HuH-7 (cell line): Measurements from ENCODE around the gene NPIPB4.
"Not testable (repeated sequence)": the region's sequence is repeated elsewhere in the genome, so short reads cannot be mapped to it uniquely, and the experiment has no call there.

Experiments used
- DNase-seq: peaks from one replicate; pipeline ENCODE4 v3.0.0; 2011; ENCODE audit warnings: low spot score

The NPIPB4 gene

GRCh38 chr16:21857656-21858055 is at the start of gene NPIPB4:
NPIPB4 (minus strand) TSS chr16:21857756; CDS start chr16:21857378, 378 bp downstream.
- DNase-seq = not testable (repeated sequence)

DNA sequence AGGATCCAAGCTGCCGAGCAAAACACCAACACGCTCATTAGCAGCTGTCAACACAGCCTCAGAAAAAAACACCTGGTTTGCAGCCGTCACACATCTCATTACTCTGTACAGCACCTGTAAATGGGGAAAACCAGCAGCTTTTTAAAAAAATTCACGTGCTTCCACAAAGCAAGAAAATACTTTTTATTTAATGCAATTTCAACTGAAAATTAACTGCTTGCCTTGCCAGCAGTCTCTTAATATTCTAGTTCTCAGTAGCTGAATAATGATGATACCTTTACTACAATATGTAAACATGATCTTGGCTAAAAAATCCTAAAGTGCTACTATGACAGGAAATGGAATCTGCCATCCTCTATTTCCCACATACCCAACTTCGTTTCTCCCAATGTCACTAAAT is 41.4 kb upstream of the NPIPB4 start:
- not testable (repeated sequence) for DNase-seq

DNA sequence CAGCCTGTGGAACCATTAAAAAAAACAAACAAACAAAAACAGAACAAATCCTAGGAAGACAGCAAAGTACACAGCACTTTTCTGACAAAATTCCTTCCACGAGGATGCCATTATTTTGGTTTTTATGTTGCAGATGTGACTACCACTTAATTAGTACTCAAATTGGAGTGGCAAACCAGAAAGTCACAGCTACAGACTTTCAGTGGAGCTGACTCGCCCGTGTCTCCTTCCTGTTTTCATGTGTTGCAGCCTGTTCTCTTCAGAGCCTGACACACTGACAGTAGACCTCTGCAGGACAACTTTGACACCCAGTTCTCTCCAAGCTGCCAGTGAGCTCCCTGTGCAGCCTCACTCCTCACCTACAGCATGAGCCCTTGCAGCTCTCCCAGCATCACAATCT is 24.4 kb upstream of the NPIPB4 start:
- not testable (repeated sequence) for DNase-seq

GRCh38 chr16:21837186-21837585 is 20.4 kb downstream of the NPIPB4 start:
- not testable (repeated sequence) for DNase-seq

- DNase-seq = not testable (repeated sequence)
These were observed 21.2 kb downstream of the NPIPB4 start for GRCh38 chr16:21836334-21836733.

DNA sequence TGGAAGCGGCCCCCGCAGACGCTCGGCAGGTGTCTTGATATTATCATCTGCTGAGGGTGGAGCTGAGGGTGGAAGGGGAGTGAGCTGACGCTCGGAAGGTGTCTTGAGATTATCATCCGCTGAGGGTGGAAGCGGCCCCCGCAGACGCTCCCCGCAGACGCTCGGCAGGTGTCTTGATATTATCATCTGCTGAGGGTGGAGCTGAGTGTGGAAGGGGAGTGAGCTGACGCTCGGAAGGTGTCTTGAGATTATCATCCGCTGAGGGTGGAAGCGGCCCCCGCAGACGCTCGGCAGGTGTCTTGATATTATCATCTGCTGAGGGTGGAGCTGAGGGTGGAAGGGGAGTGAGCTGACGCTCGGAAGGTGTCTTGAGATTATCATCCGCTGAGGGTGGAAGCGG is 21.8 kb downstream of the NPIPB4 start:
- DNase-seq = not testable (repeated sequence)

- DNase-seq = not testable (repeated sequence)
These were observed 23.3 kb downstream of the NPIPB4 start for GRCh38 chr16:21834211-21834610.

DNA sequence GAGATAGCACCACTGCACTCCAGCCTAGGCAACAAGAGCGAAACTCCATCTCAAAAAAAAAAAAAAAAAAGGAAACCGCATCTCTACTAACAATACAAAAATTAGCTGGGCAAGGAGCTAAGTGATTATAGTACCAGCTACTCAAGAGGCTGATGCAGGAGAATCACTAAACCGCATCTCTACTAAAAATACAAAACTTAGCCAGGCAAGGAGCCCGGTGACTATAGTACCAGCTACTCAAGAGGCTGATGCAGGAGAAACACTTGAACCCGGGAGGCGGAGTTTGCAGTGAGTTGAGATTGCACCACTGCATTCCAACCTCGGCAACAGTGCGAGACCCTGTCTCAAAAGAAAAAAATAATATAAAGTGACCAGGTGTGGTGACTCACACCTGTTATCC is 27.6 kb downstream of the NPIPB4 start:
- DNase-seq = not testable (repeated sequence)

GRCh38 chr16:21826067-21826706 is 31.4 kb downstream of the NPIPB4 start:
- DNase-seq = not testable (repeated sequence)

GRCh38 chr16:21825526-21825925 is 32.0 kb downstream of the NPIPB4 start:
- DNase-seq = not testable (repeated sequence)

- DNase-seq = not testable (repeated sequence)
These were observed 34.3 kb downstream of the NPIPB4 start for GRCh38 chr16:21823258-21823657.

DNA sequence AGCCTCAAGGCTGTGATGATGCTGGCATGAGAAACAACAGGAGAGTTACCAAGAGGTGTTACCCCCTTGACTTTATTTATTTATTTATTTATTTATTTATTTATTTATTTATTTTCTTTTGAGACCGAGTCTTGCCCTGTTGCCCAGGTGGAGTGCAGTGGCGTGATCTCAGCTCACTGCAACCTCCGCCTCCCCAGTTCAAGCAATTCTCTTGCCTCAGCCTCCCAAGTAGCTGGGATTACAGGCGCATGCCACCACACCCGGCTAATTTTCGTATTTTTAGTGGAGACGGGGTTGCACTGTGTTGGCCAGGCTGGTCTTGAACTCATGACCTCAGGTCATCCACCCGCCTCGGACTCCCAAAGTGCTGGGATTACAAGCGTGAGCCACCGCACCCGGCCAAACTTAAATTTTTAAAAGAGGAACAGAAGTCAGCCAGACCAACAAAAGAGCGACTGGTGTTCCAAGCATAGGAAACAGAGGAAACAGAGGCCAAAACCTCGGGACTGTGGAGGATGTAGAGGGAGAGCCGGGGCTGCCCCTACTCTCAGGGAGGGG is 36.6 kb downstream of the NPIPB4 start:
- DNase-seq = not testable (repeated sequence)

DNA sequence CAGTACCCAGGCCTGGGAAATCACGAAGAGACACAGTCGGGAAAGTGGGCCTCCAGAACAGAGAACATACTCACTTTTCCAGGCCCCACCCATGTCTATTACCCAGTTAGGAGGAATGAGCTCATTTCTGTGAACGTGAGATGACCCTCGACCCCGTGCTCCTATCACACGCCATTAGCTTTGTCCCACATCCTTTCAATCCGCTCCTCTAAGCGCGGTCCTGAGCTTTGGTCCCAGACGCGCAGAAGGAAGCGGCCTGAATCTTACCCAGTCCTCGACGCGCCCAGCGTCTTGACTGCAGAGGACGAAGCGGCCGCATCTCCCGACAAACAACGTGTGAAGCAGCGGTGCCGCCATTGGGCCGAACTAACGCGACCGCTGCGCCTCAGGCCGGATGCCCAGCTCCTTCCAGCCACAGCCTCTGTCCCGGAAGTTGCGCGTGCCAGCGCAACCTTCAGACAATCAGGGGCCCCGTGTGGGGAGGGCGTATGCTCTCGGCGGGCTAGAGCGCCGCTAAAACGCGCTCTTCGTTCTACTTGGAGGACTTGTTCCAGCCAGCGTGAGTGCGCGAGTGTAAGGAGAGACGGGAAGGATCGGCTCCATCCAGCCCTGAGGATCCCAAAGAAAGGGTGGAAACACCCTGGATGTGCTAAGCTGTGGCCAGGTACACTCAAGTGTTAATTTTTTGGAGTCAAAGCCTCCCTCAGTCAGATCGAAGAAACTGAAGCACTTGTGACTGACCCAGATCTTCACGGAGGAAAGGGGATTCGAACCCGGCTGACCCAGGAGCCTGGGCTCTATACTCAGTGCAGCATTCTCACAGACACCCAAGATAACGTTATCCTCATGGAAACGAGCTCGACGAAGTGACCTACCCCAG is 37.3 kb downstream of the NPIPB4 start:
- DNase-seq = peak; percentile 44

DNA sequence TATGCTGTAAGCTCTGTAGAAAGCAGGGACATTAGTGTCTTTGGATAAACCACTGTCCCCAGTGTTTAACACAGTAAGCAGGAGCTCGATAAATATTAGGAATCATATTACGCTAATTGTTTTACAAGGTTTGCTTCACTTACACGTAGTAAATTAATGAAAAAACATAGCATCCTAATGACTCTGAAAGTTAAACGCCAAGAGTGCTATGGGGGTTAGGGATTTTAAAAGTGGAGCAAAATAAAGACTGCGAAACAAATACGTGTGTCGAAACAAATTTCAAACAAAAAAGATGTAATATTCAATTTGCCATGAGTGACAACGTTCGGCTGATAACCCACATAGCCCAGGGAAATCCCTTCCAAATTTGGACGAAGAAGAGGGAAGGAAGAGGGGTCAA is 37.9 kb downstream of the NPIPB4 start:
- DNase-seq = not testable (repeated sequence)

- DNase-seq = not testable (repeated sequence)
These were observed 40.5 kb downstream of the NPIPB4 start for GRCh38 chr16:21817012-21817411.

- not testable (repeated sequence) for DNase-seq
These were observed 41.9 kb downstream of the NPIPB4 start for GRCh38 chr16:21815694-21816093.

GRCh38 chr16:21802375-21802663 is 55.2 kb downstream of the NPIPB4 start:
- not testable (repeated sequence) for DNase-seq

- DNase-seq = not testable (repeated sequence)
These were observed 55.8 kb downstream of the NPIPB4 start for GRCh38 chr16:21801538-21802374.

- DNase-seq = not testable (repeated sequence)
These were observed 59.0 kb downstream of the NPIPB4 start for GRCh38 chr16:21798601-21799000.

- not testable (repeated sequence) for DNase-seq
These were observed 64.2 kb downstream of the NPIPB4 start for GRCh38 chr16:21793310-21793709.

GRCh38 chr16:21790506-21790905 is 67.0 kb downstream of the NPIPB4 start:
- DNase-seq = not testable (repeated sequence)
